Right lung (tissue), 5 donors: ENCODE data around the gene RAP1A. TPM values are rescaled to one million over a fixed set of nuclear protein-coding genes. Genes with fewer than 3 reads are reported as not detected.
"Not testable (repeated sequence)": the region's sequence is repeated elsewhere in the genome, so short reads cannot be mapped to it uniquely, and the experiment has no call there.

Experiments
- DNase-seq, 2 donors: peaks; one replicate each; pipeline ENCODE4 v3.0.0-alpha.2; 2013
- polyA plus RNA-seq, 5 donors: library from polyadenylated mRNA; unstranded; fragments of 120-200 nt; gene quantifications; one replicate each; pipeline versions ENCODE4 v1.2.1 to v1.2.3, GENCODE V29; 2013; ENCODE audit warnings: inconsistent platforms in 1 of 5, low replicate concordance in 1 of 5; ENCODE audit not compliant: insufficient read length in 5 of 5, insufficient read depth in 1 of 5

RAP1A gene
- polyA plus RNA-seq, 5 donors = 53.4 to 92.0 (median 85.5) TPM

- DNase-seq = no peak
Measured at GRCh38 chr1:111660204-111661150, 40.9 kb downstream of the RAP1A start.

GRCh38 chr1:111664652-111665051, 45.1 kb downstream of the RAP1A start:
- DNase-seq = no peak

- DNase-seq = no peak
Measured at GRCh38 chr1:111665497-111665896, 45.9 kb downstream of the RAP1A start.

GRCh38 chr1:111666828-111667227, 47.2 kb downstream of the RAP1A start:
- DNase-seq = no peak

DNA sequence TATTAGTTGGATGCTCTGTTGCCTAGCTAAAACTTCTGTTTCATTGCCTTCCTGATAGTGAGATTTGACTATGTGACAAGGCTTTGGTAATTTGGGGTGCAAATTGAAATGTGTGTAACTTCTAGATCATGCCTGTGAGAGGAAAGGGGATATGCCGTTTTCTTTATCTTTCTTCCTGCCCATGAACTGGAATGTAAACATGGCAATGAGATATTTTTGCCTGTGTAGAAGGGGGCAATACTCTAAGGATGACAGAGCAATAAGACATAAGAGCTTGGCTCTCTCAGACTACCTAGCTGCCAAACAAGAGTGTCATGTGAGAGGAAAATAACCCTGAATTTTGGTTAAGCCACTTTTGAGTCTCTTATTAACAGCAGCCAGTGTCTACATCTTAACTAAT, 49.7 kb downstream of the RAP1A start:
- no peak for DNase-seq

GRCh38 chr1:111671852-111672251, 52.3 kb downstream of the RAP1A start:
- no peak for DNase-seq

DNA sequence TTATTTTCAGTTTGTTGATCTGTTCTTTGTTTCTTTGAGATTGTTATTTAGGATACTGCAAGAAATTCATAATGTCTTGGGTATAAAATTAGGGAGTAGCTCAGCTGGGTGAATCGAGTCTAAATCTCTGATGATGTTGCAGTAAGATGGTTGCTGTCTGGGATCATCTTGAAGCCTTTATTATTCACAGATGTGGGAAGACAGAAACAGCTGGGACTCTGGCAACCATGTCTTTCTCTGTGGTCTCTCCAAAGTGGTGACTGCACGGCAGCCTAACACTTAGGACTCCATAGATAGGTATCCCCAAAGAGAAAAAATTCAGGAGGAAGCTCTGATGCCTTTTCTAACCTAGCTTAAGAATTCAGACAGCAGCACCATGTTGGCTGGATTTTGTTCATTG, 52.7 kb downstream of the RAP1A start:
- no peak for DNase-seq

DNA sequence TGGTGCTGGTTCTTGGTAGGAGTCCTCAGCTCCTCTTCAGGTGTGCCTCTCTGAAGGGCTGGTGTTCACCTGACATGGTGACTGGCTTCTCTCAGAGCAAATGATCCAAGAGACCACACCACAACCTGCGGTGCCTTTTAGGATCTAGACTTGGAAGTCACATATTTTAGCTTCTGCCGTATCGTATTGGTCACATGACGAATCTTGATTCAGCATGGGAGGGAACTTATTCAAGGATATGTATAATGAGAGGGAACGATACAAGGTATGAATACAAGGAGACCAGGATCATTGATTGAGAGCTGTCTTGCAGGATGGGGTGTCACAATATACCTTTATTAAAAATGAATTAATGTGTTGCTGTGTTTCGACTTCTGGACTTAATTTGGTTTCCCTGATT, 58.0 kb downstream of the RAP1A start:
- no peak for DNase-seq

GRCh38 chr1:111679541-111679940, 60.0 kb downstream of the RAP1A start:
- DNase-seq = no peak

GRCh38 chr1:111680212-111680800, 60.7 kb downstream of the RAP1A start:
- DNase-seq = not testable (repeated sequence)

- not testable (repeated sequence) for DNase-seq
Measured at GRCh38 chr1:111685293-111686153, 65.9 kb downstream of the RAP1A start.

DNA sequence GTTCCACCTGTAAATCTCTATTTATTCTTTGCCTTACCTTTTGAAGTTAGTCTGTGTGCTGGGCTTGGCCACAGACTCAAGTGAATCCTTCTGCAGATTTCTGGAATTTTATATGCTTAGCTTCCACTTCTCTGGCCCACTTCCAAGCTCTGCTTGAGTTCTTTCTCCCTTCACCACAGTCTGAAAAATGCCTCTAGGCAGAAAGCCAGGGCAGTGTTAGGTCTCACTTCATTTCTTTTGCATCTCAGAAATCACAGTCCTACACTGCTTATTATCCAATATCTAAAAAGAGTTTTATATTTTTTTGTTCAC, 70.7 kb downstream of the RAP1A start:
- DNase-seq = peak; percentile 86 to 88

GRCh38 chr1:111691886-111692285, 72.3 kb downstream of the RAP1A start:
- no peak for DNase-seq

- no peak for DNase-seq
Measured at GRCh38 chr1:111695801-111696200, 76.2 kb downstream of the RAP1A start.

- no peak for DNase-seq
Measured at GRCh38 chr1:111696330-111696729, 76.7 kb downstream of the RAP1A start.

- DNase-seq = no peak
Measured at GRCh38 chr1:111699268-111699667, 79.7 kb downstream of the RAP1A start.

DNA sequence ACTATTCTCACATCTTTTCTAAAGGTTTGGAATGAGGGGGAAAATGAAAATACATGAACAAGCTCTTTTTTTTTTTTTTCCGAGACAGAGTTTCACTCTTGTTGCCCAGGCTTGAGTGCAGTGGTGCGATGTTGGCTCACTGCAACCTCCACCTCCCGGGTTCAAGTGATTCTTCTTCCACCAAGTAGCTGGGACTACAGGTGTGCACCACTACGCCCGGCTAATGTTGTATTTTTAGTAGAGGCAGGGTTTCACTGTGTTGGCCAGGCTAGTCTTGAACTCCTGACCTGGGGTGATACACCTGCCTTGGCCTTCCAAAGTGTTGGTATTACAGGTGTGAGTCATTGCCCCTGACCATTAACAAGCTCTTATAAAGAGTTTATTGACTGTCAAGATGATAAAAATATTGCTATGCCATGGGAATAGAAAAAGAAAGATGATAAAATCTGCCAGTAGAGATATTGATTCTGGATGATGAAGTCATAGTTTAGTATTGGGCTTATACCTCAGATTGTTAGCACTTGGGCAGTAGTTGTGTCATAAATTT, 83.0 kb downstream of the RAP1A start:
- no peak for DNase-seq

DNA sequence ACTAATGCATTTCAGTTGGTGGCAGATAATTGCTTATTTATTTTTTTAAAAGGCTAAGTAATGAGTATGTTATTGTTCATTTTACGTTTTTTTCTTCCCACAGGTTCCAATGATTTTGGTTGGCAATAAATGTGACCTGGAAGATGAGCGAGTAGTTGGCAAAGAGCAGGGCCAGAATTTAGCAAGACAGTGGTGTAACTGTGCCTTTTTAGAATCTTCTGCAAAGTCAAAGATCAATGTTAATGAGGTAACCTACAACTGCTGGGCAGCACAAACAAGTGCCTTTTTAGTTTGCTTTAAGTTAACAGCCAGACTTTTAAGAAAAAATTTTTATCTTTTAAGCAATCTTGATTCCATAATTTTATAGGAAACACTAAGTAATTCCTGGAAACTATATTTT, 84.7 kb downstream of the RAP1A start:
- no peak for DNase-seq

DNA sequence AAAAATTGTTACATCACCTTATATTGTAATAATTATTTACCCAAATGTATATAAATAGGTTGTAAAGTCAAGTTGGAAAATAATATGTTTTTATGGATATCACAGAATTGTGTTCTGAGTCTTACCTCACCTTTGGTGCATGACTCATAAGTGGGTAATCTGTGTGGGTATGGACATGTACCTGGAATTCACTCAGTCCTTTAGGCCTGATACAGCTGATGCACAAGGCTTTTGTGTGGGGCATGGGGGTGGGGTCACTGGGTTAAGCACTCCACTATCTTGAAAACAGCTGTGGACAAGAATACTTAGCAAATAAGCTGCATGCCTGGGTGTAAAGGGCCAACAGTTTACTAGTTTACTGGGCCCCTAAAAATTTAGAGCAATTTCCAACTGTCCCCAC, 85.2 kb downstream of the RAP1A start:
- no peak for DNase-seq

DNA sequence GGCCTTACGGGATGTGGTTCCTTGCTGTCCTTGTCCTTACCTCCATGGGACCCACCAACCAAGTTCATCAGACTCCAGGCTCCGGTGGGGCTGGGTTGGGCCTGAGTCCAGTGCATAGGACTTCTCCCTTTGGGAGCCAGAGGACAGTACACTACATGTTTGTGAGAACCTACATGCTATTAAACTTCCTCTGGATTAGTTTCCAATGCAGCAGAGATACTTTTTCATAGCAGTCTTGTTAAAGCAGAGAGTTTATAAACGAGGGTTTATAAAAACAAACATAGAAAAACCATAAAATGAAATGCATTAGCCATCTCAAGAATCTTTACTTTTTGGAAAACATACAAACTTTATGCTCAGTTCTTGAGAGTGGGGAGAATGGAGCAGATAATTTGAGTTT, 86.3 kb downstream of the RAP1A start:
- DNase-seq = no peak

DNA sequence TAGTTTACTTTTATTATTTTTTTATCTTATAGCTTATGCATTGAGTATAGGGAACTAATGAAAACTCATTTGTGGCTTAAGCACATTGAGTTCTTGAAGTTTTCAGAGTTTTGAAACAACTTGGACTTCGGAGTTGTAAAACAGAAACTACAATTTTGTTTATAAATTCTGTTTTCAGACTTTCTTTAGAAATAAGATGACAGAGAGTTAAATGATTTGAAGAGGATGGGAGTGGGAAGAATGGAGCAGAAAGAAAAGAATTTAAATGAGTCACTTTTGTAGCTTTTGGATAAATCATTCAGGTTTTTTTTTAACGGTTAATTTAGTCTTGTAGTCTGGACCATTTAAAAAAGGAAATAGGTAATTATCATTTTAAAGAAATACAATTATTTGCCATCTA, 87.3 kb downstream of the RAP1A start:
- no peak for DNase-seq

GRCh38 chr1:111707906-111708305, 88.3 kb downstream of the RAP1A start:
- no peak for DNase-seq
